Peyer's patch (tissue), 4 donors: Measurements from ENCODE around the gene COL24A1.

Experiments
- POLR2A ChIP-seq, 2 donors: fragments of 450-650 bp; IDR thresholded peaks; one replicate each; pipeline ENCODE4 v1.5.1; 2017; ENCODE audit warnings: antibody characterized with exemption in 2 of 2, mild to moderate bottlenecking in 2 of 2, moderate library complexity in 2 of 2
- TF ChIP-seq, protein P1 (sequence below), 6 experiments: fragments of 450-650 bp in 4 of 6; fragments of 200-600 bp in 2 of 6; sonication (generic) in 1 of 6; IDR thresholded peaks; one replicate each; pipeline ENCODE4 v1.5.1; 2017 to 2019; ENCODE audit warnings: antibody characterized with exemption in 6 of 6, mild to moderate bottlenecking in 3 of 6, moderate library complexity in 1 of 6

DNA sequence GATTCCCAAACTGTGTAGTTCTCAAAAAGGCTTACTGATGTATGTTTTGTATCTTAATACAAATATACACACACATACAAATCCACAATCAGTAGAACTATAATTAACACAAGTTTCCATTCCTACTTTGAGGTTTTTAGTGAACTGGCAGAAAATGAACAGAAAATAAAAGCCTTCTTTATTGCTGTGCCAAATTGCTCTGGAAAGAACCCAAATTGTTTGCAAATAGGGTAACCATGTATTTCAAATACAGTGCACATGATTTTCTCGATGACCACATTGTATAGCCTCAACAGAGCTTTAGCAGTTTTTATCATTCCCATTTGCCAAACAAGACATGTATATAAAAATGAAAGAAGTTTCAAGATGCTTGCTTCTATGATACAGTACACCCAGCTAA lies 173.3 kb downstream of the COL24A1 start:
- TF ChIP-seq, protein P1, sequence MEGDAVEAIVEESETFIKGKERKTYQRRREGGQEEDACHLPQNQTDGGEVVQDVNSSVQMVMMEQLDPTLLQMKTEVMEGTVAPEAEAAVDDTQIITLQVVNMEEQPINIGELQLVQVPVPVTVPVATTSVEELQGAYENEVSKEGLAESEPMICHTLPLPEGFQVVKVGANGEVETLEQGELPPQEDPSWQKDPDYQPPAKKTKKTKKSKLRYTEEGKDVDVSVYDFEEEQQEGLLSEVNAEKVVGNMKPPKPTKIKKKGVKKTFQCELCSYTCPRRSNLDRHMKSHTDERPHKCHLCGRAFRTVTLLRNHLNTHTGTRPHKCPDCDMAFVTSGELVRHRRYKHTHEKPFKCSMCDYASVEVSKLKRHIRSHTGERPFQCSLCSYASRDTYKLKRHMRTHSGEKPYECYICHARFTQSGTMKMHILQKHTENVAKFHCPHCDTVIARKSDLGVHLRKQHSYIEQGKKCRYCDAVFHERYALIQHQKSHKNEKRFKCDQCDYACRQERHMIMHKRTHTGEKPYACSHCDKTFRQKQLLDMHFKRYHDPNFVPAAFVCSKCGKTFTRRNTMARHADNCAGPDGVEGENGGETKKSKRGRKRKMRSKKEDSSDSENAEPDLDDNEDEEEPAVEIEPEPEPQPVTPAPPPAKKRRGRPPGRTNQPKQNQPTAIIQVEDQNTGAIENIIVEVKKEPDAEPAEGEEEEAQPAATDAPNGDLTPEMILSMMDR (IDR thresholded peaks at IDR 0.05), result no peak
- no peak for TF ChIP-seq POLR2A (IDR thresholded peaks at IDR 0.05)
